RWPE2 (cell line): ENCODE measurements around the gene RBM4B.

ENCODE experiments used
- ATAC-seq: fragments of 200-7000 bp; cut with Tn5 transposase; 3 replicates; pipeline ENCODE4 v1.9.1; 2021; ENCODE audit warnings: low read depth
- DNase-seq: peaks from one replicate; pipeline ENCODE4 v3.0.0-alpha.2; 2020; ENCODE audit warnings: low spot score
- H3K27ac ChIP-seq: fragments of 450-650 bp; 2 replicates; pipeline ENCODE4 v1.5.1; 2017; ENCODE audit warnings: mild to moderate bottlenecking; ENCODE audit not compliant: poor library complexity, severe bottlenecking
- H3K27me3 ChIP-seq: fragments of 250-450 bp; sonication (Bioruptor Pico); 2 replicates; pipeline ENCODE4 v1.5.1; 2021; ENCODE audit warnings: mild to moderate bottlenecking, moderate library complexity; ENCODE audit not compliant: insufficient read depth, poor library complexity, severe bottlenecking
- H3K36me3 ChIP-seq: fragments of 250-450 bp; sonication (Bioruptor Pico); 2 replicates; pipeline ENCODE4 v1.5.1; 2020; ENCODE audit warnings: low read depth, mild to moderate bottlenecking, moderate library complexity
- H3K4me1 ChIP-seq: fragments of 250-450 bp; sonication (Bioruptor Pico); 2 replicates; pipeline ENCODE4 v1.5.1; 2021; ENCODE audit warnings: mild to moderate bottlenecking, moderate library complexity; ENCODE audit not compliant: insufficient read depth, poor library complexity, severe bottlenecking
- H3K4me3 ChIP-seq: fragments of 250-450 bp; sonication (Bioruptor Pico); 2 replicates; pipeline ENCODE4 v1.5.1; 2021; ENCODE audit warnings: mild to moderate bottlenecking, moderate library complexity; ENCODE audit not compliant: severe bottlenecking
- H3K9me3 ChIP-seq: fragments of 250-450 bp; sonication (Bioruptor Pico); 2 replicates; pipeline ENCODE4 v1.5.1; 2021; ENCODE audit warnings: mild to moderate bottlenecking, moderate library complexity; ENCODE audit not compliant: severe bottlenecking
- CTCF ChIP-seq: fragments of 450-650 bp; IDR thresholded peaks from one replicate; pipeline ENCODE4 v1.5.1; 2017; ENCODE audit warnings: mild to moderate bottlenecking, moderate library complexity; ENCODE audit not compliant: poor library complexity, severe bottlenecking

The RBM4B gene

GRCh38 chr11:66628061-66628603 lies 49.6 kb downstream of the RBM4B start:
- Histone ChIP-seq H3K36me3 (peaks cover 91% of the 10 kb centered on the region), H3K27ac (no peak overlapping the region), H3K4me3 (no peak overlapping the region), H3K9me3 (no peaks in the 10 kb centered on the region), H3K27me3 (no peaks in the 10 kb centered on the region), H3K4me1 (no peaks in the 10 kb centered on the region)
- DNase-seq: no peak
- ATAC-seq: no peak
- no peak for TF ChIP-seq CTCF

- no peaks in the 10 kb centered on the region for H3K9me3 ChIP-seq
- H3K4me3 ChIP-seq: no peak overlapping the region
- no peaks in the 10 kb centered on the region for H3K27me3 ChIP-seq
- ATAC-seq: no peak
- DNase-seq: no peak
- H3K36me3 ChIP-seq: peaks cover 89% of the 10 kb centered on the region
- no peaks in the 10 kb centered on the region for H3K4me1 ChIP-seq
- no peak for TF ChIP-seq CTCF
- no peak overlapping the region for H3K27ac ChIP-seq
Measured at GRCh38 chr11:66626926-66627325, 50.8 kb downstream of the RBM4B start.

- TF ChIP-seq CTCF: no peak
- H3K9me3 ChIP-seq: no peaks in the 10 kb centered on the region
- H3K27ac ChIP-seq: no peak overlapping the region
- no peak overlapping the region for H3K4me3 ChIP-seq
- no peak for DNase-seq
- H3K4me1 ChIP-seq: no peaks in the 10 kb centered on the region
- H3K27me3 ChIP-seq: no peaks in the 10 kb centered on the region
- H3K36me3 ChIP-seq: peaks cover 91% of the 10 kb centered on the region
- no peak for ATAC-seq
Measured at GRCh38 chr11:66626382-66626781, 51.3 kb downstream of the RBM4B start.

GRCh38 chr11:66625752-66626149 lies 51.9 kb downstream of the RBM4B start:
- no peaks in the 10 kb centered on the region for H3K9me3 ChIP-seq
- H3K27ac ChIP-seq: no peak overlapping the region
- no peaks in the 10 kb centered on the region for H3K27me3 ChIP-seq
- ATAC-seq: no peak
- no peaks in the 10 kb centered on the region for H3K4me1 ChIP-seq
- H3K36me3 ChIP-seq: peaks cover 96% of the 10 kb centered on the region
- H3K4me3 ChIP-seq: no peak overlapping the region
- TF ChIP-seq CTCF: no peak
- no peak for DNase-seq

GRCh38 chr11:66625041-66625751 lies 52.5 kb downstream of the RBM4B start:
- no peak for TF ChIP-seq CTCF
- ATAC-seq (no peak), DNase-seq (no peak)
- Histone ChIP-seq H3K27me3 (no peaks in the 10 kb centered on the region), H3K4me3 (no peak overlapping the region), H3K9me3 (no peaks in the 10 kb centered on the region), H3K4me1 (no peaks in the 10 kb centered on the region), H3K27ac (no peak overlapping the region), H3K36me3 (peaks cover 96% of the 10 kb centered on the region)
